Endodermal cell (in vitro differentiated cells): ENCODE measurements around the gene GALNT2. TPM values are rescaled to one million over a fixed set of nuclear protein-coding genes. Genes with fewer than 3 reads are reported as not detected.

Experiments
- DNase-seq: peaks from one replicate; pipeline ENCODE4 v3.0.0-alpha.2; 2017
- H3K27ac ChIP-seq: 2 replicates; pipeline ENCODE4 v1.5.1; 2013; ENCODE audit warnings: mild to moderate bottlenecking, low read depth, low read length, moderate library complexity
- H3K27me3 ChIP-seq: 2 replicates; pipeline ENCODE4 v1.6.1; 2013; ENCODE audit warnings: mild to moderate bottlenecking, low read length, moderate library complexity; ENCODE audit not compliant: insufficient read depth, control insufficient read depth, poor library complexity, severe bottlenecking
- H3K36me3 ChIP-seq: 2 replicates; pipeline ENCODE4 v1.7.0; 2013; ENCODE audit warnings: mild to moderate bottlenecking, low read length, moderate library complexity; ENCODE audit not compliant: control insufficient read depth, insufficient read depth
- H3K4me1 ChIP-seq: one replicate; pipeline ENCODE4 v1.7.0; 2013; ENCODE audit warnings: low read length; ENCODE audit not compliant: control insufficient read depth, insufficient read depth
- H3K4me3 ChIP-seq: 2 replicates; pipeline ENCODE4 v1.5.1; 2013; ENCODE audit warnings: mild to moderate bottlenecking, low read length, moderate library complexity
- H3K9ac ChIP-seq: 2 replicates; pipeline ENCODE4 v1.6.1; 2013; ENCODE audit warnings: mild to moderate bottlenecking, low read length, moderate library complexity; ENCODE audit not compliant: poor library complexity, severe bottlenecking; ENCODE audit errors: extremely low read depth
- H3K9me3 ChIP-seq: 2 replicates; pipeline ENCODE4 v1.6.1; 2013; ENCODE audit warnings: mild to moderate bottlenecking, low read length, moderate library complexity; ENCODE audit not compliant: control insufficient read depth
- H3K27ac Mint-ChIP-seq: 2 replicates; pipeline ENCODE4 v1.8.0; 2020; ENCODE audit warnings: mixed read lengths
- H3K27me3 Mint-ChIP-seq: 2 replicates; pipeline ENCODE4 v1.8.0; 2021; ENCODE audit warnings: mild to moderate bottlenecking, mixed read lengths; ENCODE audit not compliant: insufficient read depth
- H3K36me3 Mint-ChIP-seq: 2 replicates; pipeline ENCODE4 v1.8.0; 2020; ENCODE audit warnings: low read depth, mixed read lengths
- H3K4me1 Mint-ChIP-seq: 2 replicates; pipeline ENCODE4 v1.8.0; 2020; ENCODE audit warnings: mixed read lengths
- H3K4me3 Mint-ChIP-seq: 2 replicates; pipeline ENCODE4 v1.8.0; 2020; ENCODE audit warnings: mild to moderate bottlenecking, moderate library complexity, mixed read lengths
- H3K9me3 Mint-ChIP-seq: 2 replicates; pipeline ENCODE4 v1.8.0; 2020; ENCODE audit warnings: mild to moderate bottlenecking, mixed read lengths
- WGBS, 2 experiments: methylation state at CpG; one replicate each; pipeline versions ENCODE4 v1.1.5 to v1.1.7; 2013; ENCODE audit warnings: missing lambda C conversion rate in 2 of 2, mixed read lengths in 1 of 2; ENCODE audit not compliant: insufficient coverage in 1 of 2, insufficient read length in 1 of 2; 5-methylcytosine and 5-hydroxymethylcytosine counted together
- total RNA-seq, 2 donors: library from RNA; stranded (reverse); fragmentation: NEBNext Ultra II Directional in 1 of 2; extraction: Animal tissue kit (Norgen Biotek cat#: 25700) in 1 of 2; gene quantifications; 2 replicates in 1 of 2; 3 replicates in 1 of 2; pipeline ENCODE4 v1.2.1, GENCODE V29; 2021
- TF ChIP-seq, protein P1 (sequence below): fragments of 200-600 bp; sonication (generic); conservative IDR thresholded peaks from 2 replicates; pipeline ENCODE4 v1.5.0; 2021; ENCODE audit warnings: antibody characterized with exemption, mild to moderate bottlenecking

GALNT2 gene
- total RNA-seq, 2 donors from 2014 or later, result 41.6 to 63.5 TPM

DNA sequence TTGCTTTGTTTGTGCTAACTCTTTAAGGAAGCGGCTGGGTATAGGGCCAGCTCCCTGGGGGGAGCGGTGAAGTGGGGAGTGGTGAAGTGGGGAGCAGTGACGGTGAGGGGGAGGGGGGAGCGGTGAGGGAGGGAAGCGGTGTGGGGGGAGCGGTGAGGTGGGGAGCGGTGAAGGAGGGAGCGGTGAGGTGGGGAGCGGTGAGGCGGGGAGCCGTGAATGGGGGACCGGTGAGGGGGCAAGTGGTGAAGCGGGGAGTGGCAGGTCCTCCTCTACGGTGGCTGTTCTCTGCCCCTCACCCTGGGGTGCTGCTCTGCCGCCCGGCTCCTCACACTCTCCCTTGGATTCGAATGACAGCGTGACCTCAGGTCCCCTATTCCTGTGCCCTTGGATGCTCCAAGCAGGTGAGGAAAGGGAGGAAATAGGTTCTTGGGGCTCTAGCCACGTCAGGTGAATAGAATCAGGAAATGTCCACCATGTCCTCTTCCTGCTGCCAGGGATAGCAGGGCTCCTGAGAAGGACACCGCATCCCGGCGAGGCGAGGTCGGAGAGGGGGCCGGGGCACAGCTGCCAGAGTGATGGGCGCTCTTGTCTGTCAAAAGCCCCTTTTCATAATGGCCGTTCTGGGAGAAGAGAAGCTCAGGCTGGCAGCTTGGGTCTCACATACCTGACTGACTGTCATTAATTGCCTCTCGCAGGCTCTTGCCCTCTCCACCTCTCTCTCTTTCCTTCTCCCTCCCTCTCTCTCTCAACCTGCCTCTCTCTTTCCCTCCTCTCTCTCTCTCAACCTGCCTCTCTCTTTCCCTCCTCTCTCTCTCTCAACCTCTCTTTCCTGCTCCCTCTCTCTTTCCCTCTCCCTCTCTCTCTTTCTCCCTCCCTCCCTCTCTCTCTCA is 224.9 kb downstream of the GALNT2 start:
- Mint-ChIP-seq H3K9me3 (no peaks in the 10 kb centered on the region), H3K27me3 (peaks cover 10% of the 10 kb centered on the region), H3K4me3 (no peak overlapping the region), H3K4me1 (no peaks in the 10 kb centered on the region), H3K27ac (no peak overlapping the region), H3K36me3 (no peaks in the 10 kb centered on the region)
- TF ChIP-seq, protein P1, sequence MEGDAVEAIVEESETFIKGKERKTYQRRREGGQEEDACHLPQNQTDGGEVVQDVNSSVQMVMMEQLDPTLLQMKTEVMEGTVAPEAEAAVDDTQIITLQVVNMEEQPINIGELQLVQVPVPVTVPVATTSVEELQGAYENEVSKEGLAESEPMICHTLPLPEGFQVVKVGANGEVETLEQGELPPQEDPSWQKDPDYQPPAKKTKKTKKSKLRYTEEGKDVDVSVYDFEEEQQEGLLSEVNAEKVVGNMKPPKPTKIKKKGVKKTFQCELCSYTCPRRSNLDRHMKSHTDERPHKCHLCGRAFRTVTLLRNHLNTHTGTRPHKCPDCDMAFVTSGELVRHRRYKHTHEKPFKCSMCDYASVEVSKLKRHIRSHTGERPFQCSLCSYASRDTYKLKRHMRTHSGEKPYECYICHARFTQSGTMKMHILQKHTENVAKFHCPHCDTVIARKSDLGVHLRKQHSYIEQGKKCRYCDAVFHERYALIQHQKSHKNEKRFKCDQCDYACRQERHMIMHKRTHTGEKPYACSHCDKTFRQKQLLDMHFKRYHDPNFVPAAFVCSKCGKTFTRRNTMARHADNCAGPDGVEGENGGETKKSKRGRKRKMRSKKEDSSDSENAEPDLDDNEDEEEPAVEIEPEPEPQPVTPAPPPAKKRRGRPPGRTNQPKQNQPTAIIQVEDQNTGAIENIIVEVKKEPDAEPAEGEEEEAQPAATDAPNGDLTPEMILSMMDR, result no peak
- WGBS, 2 experiments, result 85 to 92% methylated on average over 11 to 24 of the region's 28 CpGs
- Histone ChIP-seq H3K4me3 (no peak overlapping the region), H3K9me3 (no peaks in the 10 kb centered on the region), H3K9ac (no peak overlapping the region), H3K36me3 (no peaks in the 10 kb centered on the region), H3K27ac (no peak overlapping the region), H3K4me1 (no peaks in the 10 kb centered on the region), H3K27me3 (no peaks in the 10 kb centered on the region)
- DNase-seq, result no peak

GRCh38 chr1:230292689-230293389 is 225.8 kb downstream of the GALNT2 start:
- Mint-ChIP-seq H3K27ac (no peak overlapping the region), H3K36me3 (no peaks in the 10 kb centered on the region), H3K9me3 (no peaks in the 10 kb centered on the region), H3K4me1 (no peaks in the 10 kb centered on the region), H3K27me3 (peaks cover 10% of the 10 kb centered on the region), H3K4me3 (no peak overlapping the region)
- H3K9me3 ChIP-seq, result no peaks in the 10 kb centered on the region
- no peaks in the 10 kb centered on the region for H3K27me3 ChIP-seq
- no peaks in the 10 kb centered on the region for H3K4me1 ChIP-seq
- no peak overlapping the region for H3K27ac ChIP-seq
- H3K9ac ChIP-seq, result no peak overlapping the region
- no peak overlapping the region for H3K4me3 ChIP-seq
- WGBS, 2 experiments, result 77 to 79% methylated on average over 11 to 12 of the region's 12 CpGs
- TF ChIP-seq, protein P1, result no peak
- no peak for DNase-seq
- no peaks in the 10 kb centered on the region for H3K36me3 ChIP-seq

DNA sequence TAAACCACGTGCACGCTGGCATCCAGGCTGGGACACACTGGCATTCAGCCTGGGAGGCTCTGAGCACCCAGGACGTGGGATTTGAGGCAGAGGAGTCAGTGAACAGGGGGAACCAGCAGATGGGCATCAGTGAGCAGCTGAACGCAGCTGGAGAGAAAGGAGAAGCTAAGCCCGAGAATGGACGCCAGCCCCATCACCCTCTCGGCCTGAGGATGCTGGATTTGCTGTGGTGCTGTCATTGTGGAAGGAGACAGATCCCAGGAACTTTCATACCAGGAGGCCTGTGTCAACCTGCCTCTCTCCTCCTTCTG is 226.3 kb downstream of the GALNT2 start:
- Mint-ChIP-seq H3K4me3 (no peak overlapping the region), H3K36me3 (no peaks in the 10 kb centered on the region), H3K27me3 (peaks cover 10% of the 10 kb centered on the region), H3K9me3 (no peaks in the 10 kb centered on the region), H3K4me1 (no peaks in the 10 kb centered on the region), H3K27ac (no peak overlapping the region)
- H3K27me3 ChIP-seq, result no peaks in the 10 kb centered on the region
- no peak overlapping the region for H3K9ac ChIP-seq
- TF ChIP-seq, protein P1, result no peak
- no peaks in the 10 kb centered on the region for H3K4me1 ChIP-seq
- no peaks in the 10 kb centered on the region for H3K36me3 ChIP-seq
- H3K4me3 ChIP-seq, result no peak overlapping the region
- no peak for DNase-seq
- WGBS, 2 experiments, result 83 to 88% methylated on average over 7 of the region's 7 CpGs
- no peaks in the 10 kb centered on the region for H3K9me3 ChIP-seq
- H3K27ac ChIP-seq, result no peak overlapping the region
